ENCODE data around the gene NTN5.
"Not testable (repeated sequence)": the region's sequence is repeated elsewhere in the genome, so short reads cannot be mapped to it uniquely, and the experiment has no call there.

Gene NTN5

GRCh38 chr19:48668332-48668731, 4.5 kb downstream of the NTN5 start:
- no peak for DNase-seq

GRCh38 chr19:48665786-48666185, 7.0 kb downstream of the NTN5 start:
- no peak for DNase-seq

- DNase-seq: no peak
Observed at GRCh38 chr19:48664476-48664875, 8.3 kb downstream of the NTN5 start.

- no peak for DNase-seq
Observed at GRCh38 chr19:48663667-48664066, 9.2 kb downstream of the NTN5 start.

- no peak for DNase-seq
Observed at GRCh38 chr19:48661711-48662090, 11.1 kb downstream of the NTN5 start.

- peak; percentile 91 for DNase-seq
Observed at GRCh38 chr19:48660852-48661710, 11.7 kb downstream of the NTN5 start.

- DNase-seq: no peak
Observed at GRCh38 chr19:48659768-48660167, 13.0 kb downstream of the NTN5 start.

- no peak for DNase-seq
Observed at GRCh38 chr19:48658483-48658882, 14.3 kb downstream of the NTN5 start.

GRCh38 chr19:48657828-48658227, 15.0 kb downstream of the NTN5 start:
- DNase-seq: not testable (repeated sequence)

- DNase-seq: no peak
Observed at GRCh38 chr19:48656840-48657474, 15.9 kb downstream of the NTN5 start.

- DNase-seq: no peak
Observed at GRCh38 chr19:48654299-48655059, 18.3 kb downstream of the NTN5 start.

GRCh38 chr19:48651683-48652048, 21.2 kb downstream of the NTN5 start:
- no peak for DNase-seq

- no peak for DNase-seq
Observed at GRCh38 chr19:48650974-48651682, 21.7 kb downstream of the NTN5 start.

- no peak for DNase-seq
Observed at GRCh38 chr19:48648134-48648533, 24.7 kb downstream of the NTN5 start.

- no peak for DNase-seq
Observed at GRCh38 chr19:48646722-48647216, 26.0 kb downstream of the NTN5 start.

GRCh38 chr19:48646001-48646721, 26.7 kb downstream of the NTN5 start, which contains the start of gene CA11:
CA11 (minus strand) TSS chr19:48646187; CDS start chr19:48645632, 555 bp downstream.
- DNase-seq: peak; percentile 95

GRCh38 chr19:48645620-48646000, 27.2 kb downstream of the NTN5 start:
- no peak for DNase-seq

GRCh38 chr19:48644839-48645619, 27.8 kb downstream of the NTN5 start:
- DNase-seq: peak; percentile 83

- no peak for DNase-seq
Observed at GRCh38 chr19:48644355-48644754, 28.5 kb downstream of the NTN5 start.

- no peak for DNase-seq
Observed at GRCh38 chr19:48642862-48643261, 30.0 kb downstream of the NTN5 start.

GRCh38 chr19:48641850-48642249, 31.0 kb downstream of the NTN5 start:
- DNase-seq: no peak
